ENCODE measurements around the gene SARNP. TPM values are rescaled to one million over a fixed set of nuclear protein-coding genes. Genes with fewer than 3 reads are reported as not detected.

The SARNP gene
- total and polyA plus RNA-seq, 10 of the 15 experiments (the other 5 are each of a cell fraction or from before 2014, with no cell fraction given), result 77.6 to 445 (median 188) TPM

DNA sequence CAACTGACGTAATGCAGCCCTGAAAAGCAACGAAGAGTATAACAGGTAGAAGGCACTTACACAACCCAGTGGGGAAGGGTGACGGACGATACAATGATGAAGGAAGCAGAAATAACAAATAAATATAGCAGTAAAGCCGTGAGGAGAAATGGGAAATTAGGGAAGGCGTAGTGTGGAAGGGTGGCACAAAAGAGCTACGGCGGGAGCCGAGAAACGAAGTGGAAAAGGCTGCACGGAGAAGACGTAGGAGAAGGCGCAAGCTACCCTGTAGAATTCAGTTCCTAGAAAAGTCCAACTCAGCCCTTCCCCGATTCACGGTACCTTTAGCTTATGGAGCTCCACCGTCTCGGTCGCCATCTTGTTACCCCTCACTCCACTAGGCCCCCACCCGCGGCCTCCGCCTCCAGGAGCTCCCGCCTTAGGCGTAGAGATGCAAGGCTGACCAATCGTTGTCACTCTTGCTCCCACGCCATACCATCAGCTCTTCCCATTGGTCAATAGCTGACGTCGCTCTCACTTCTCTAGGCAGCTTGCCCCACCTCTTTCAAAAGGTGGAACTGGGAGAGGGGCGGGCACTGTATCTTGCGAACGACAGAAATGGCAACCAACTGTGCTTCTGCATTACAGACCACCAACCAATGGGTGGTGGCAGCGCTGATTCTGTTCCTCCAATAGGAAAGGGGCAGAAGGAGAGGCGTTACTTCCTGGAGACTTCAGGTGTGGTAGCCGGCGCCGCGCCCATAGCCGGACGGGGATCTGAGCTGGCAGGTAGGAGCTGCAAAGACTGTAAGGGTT lies at the start of gene SARNP, which contains the start of gene ORMDL2 (continued):
- TF ChIP-seq, protein P1, sequence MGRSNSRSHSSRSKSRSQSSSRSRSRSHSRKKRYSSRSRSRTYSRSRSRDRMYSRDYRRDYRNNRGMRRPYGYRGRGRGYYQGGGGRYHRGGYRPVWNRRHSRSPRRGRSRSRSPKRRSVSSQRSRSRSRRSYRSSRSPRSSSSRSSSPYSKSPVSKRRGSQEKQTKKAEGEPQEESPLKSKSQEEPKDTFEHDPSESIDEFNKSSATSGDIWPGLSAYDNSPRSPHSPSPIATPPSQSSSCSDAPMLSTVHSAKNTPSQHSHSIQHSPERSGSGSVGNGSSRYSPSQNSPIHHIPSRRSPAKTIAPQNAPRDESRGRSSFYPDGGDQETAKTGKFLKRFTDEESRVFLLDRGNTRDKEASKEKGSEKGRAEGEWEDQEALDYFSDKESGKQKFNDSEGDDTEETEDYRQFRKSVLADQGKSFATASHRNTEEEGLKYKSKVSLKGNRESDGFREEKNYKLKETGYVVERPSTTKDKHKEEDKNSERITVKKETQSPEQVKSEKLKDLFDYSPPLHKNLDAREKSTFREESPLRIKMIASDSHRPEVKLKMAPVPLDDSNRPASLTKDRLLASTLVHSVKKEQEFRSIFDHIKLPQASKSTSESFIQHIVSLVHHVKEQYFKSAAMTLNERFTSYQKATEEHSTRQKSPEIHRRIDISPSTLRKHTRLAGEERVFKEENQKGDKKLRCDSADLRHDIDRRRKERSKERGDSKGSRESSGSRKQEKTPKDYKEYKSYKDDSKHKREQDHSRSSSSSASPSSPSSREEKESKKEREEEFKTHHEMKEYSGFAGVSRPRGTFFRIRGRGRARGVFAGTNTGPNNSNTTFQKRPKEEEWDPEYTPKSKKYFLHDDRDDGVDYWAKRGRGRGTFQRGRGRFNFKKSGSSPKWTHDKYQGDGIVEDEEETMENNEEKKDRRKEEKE (IDR thresholded peaks at IDR 0.05), result no peak
- TF ChIP-seq, protein P2, sequence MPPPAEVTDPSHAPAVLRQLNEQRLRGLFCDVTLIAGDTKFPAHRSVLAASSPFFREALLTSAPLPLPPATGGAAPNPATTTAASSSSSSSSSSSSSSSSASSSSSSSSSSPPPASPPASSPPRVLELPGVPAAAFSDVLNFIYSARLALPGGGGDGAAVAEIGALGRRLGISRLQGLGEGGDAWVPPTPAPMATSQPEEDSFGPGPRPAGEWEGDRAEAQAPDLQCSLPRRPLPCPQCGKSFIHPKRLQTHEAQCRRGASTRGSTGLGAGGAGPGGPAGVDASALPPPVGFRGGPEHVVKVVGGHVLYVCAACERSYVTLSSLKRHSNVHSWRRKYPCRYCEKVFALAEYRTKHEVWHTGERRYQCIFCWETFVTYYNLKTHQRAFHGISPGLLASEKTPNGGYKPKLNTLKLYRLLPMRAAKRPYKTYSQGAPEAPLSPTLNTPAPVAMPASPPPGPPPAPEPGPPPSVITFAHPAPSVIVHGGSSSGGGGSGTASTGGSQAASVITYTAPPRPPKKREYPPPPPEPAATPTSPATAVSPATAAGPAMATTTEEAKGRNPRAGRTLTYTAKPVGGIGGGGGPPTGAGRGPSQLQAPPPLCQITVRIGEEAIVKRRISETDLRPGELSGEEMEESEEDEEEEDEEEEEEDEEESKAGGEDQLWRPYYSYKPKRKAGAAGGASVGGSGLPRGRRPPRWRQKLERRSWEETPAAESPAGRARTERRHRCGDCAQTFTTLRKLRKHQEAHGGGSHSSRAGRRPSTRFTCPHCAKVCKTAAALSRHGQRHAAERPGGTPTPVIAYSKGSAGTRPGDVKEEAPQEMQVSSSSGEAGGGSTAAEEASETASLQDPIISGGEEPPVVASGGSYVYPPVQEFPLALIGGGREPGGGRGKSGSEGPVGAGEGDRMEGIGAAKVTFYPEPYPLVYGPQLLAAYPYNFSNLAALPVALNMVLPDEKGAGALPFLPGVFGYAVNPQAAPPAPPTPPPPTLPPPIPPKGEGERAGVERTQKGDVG (CRISPR knock-in tag; IDR thresholded peaks at IDR 0.05), result no peak
- no peak for TF ChIP-seq JUNB (IDR thresholded peaks at IDR 0.05)
- TF ChIP-seq IRF4 (IDR thresholded peaks at IDR 0.05; ENCODE audit: low read depth, low read length), result peak; percentile 85
- no peak for TF ChIP-seq WRNIP1 (IDR thresholded peaks at IDR 0.05; ENCODE audit: borderline replicate concordance, low read depth, low read length)
- peak; percentile 79 for TF ChIP-seq ATF7 (IDR thresholded peaks at IDR 0.05; ENCODE audit: low read depth)
- TF ChIP-seq, protein P3, sequence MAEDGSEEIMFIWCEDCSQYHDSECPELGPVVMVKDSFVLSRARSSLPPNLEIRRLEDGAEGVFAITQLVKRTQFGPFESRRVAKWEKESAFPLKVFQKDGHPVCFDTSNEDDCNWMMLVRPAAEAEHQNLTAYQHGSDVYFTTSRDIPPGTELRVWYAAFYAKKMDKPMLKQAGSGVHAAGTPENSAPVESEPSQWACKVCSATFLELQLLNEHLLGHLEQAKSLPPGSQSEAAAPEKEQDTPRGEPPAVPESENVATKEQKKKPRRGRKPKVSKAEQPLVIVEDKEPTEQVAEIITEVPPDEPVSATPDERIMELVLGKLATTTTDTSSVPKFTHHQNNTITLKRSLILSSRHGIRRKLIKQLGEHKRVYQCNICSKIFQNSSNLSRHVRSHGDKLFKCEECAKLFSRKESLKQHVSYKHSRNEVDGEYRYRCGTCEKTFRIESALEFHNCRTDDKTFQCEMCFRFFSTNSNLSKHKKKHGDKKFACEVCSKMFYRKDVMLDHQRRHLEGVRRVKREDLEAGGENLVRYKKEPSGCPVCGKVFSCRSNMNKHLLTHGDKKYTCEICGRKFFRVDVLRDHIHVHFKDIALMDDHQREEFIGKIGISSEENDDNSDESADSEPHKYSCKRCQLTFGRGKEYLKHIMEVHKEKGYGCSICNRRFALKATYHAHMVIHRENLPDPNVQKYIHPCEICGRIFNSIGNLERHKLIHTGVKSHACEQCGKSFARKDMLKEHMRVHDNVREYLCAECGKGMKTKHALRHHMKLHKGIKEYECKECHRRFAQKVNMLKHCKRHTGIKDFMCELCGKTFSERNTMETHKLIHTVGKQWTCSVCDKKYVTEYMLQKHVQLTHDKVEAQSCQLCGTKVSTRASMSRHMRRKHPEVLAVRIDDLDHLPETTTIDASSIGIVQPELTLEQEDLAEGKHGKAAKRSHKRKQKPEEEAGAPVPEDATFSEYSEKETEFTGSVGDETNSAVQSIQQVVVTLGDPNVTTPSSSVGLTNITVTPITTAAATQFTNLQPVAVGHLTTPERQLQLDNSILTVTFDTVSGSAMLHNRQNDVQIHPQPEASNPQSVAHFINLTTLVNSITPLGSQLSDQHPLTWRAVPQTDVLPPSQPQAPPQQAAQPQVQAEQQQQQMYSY (CRISPR knock-in tag; IDR thresholded peaks at IDR 0.05), result no peak
- no peak for TF ChIP-seq TCF12 (IDR thresholded peaks at IDR 0.05; ENCODE audit: low read depth, low read length)
- TF ChIP-seq, protein P4, sequence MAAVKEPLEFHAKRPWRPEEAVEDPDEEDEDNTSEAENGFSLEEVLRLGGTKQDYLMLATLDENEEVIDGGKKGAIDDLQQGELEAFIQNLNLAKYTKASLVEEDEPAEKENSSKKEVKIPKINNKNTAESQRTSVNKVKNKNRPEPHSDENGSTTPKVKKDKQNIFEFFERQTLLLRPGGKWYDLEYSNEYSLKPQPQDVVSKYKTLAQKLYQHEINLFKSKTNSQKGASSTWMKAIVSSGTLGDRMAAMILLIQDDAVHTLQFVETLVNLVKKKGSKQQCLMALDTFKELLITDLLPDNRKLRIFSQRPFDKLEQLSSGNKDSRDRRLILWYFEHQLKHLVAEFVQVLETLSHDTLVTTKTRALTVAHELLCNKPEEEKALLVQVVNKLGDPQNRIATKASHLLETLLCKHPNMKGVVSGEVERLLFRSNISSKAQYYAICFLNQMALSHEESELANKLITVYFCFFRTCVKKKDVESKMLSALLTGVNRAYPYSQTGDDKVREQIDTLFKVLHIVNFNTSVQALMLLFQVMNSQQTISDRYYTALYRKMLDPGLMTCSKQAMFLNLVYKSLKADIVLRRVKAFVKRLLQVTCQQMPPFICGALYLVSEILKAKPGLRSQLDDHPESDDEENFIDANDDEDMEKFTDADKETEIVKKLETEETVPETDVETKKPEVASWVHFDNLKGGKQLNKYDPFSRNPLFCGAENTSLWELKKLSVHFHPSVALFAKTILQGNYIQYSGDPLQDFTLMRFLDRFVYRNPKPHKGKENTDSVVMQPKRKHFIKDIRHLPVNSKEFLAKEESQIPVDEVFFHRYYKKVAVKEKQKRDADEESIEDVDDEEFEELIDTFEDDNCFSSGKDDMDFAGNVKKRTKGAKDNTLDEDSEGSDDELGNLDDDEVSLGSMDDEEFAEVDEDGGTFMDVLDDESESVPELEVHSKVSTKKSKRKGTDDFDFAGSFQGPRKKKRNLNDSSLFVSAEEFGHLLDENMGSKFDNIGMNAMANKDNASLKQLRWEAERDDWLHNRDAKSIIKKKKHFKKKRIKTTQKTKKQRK (IDR thresholded peaks at IDR 0.05; ENCODE audit: low read depth, low read length), result peak; percentile 84
- TF ChIP-seq, protein P5, sequence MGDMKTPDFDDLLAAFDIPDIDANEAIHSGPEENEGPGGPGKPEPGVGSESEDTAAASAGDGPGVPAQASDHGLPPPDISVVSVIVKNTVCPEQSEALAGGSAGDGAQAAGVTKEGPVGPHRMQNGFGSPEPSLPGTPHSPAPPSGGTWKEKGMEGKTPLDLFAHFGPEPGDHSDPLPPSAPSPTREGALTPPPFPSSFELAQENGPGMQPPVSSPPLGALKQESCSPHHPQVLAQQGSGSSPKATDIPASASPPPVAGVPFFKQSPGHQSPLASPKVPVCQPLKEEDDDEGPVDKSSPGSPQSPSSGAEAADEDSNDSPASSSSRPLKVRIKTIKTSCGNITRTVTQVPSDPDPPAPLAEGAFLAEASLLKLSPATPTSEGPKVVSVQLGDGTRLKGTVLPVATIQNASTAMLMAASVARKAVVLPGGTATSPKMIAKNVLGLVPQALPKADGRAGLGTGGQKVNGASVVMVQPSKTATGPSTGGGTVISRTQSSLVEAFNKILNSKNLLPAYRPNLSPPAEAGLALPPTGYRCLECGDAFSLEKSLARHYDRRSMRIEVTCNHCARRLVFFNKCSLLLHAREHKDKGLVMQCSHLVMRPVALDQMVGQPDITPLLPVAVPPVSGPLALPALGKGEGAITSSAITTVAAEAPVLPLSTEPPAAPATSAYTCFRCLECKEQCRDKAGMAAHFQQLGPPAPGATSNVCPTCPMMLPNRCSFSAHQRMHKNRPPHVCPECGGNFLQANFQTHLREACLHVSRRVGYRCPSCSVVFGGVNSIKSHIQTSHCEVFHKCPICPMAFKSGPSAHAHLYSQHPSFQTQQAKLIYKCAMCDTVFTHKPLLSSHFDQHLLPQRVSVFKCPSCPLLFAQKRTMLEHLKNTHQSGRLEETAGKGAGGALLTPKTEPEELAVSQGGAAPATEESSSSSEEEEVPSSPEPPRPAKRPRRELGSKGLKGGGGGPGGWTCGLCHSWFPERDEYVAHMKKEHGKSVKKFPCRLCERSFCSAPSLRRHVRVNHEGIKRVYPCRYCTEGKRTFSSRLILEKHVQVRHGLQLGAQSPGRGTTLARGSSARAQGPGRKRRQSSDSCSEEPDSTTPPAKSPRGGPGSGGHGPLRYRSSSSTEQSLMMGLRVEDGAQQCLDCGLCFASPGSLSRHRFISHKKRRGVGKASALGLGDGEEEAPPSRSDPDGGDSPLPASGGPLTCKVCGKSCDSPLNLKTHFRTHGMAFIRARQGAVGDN (IDR thresholded peaks at IDR 0.05), result 0 out of 2 replicates have a peak, but pooled peaks have one; percentile 34

All from GM12878 (cell line).